Activated naive CD4-positive, alpha-beta T cell treated with anti-CD3 and anti-CD28 coated beads for 36 hours (primary cell): ENCODE measurements around the gene TMEM259. TPM values are rescaled to one million over a fixed set of nuclear protein-coding genes. Genes with fewer than 3 reads are reported as not detected.

Experiments
- CTCF ChIA-PET: fragments of 350-600 bp; sonication (Branson Sonifier 250); formaldehyde crosslinking; loops from one replicate; lab custom pipeline; 2021; ENCODE audit warnings: antibody characterized with exemption; lab: Charles Lee
- DNase-seq: peaks from one replicate; pipeline ENCODE4 v3.0.0-alpha.2; 2020
- H3K27ac Mint-ChIP-seq: one replicate; pipeline ENCODE4 v1.8.0; 2021; ENCODE audit warnings: mild to moderate bottlenecking, mixed read lengths
- H3K27me3 Mint-ChIP-seq: one replicate; pipeline ENCODE4 v1.8.0; 2021; ENCODE audit warnings: low read depth, mixed read lengths
- H3K36me3 Mint-ChIP-seq: one replicate; pipeline ENCODE4 v1.8.0; 2021; ENCODE audit warnings: low read depth, mixed read lengths
- H3K4me1 Mint-ChIP-seq: one replicate; pipeline ENCODE4 v1.8.0; 2021; ENCODE audit warnings: low read depth, mixed read lengths
- H3K4me3 Mint-ChIP-seq: one replicate; pipeline ENCODE4 v1.8.0; 2021; ENCODE audit warnings: mild to moderate bottlenecking, moderate library complexity, mixed read lengths
- H3K9me3 Mint-ChIP-seq: one replicate; pipeline ENCODE4 v1.8.0; 2021; ENCODE audit warnings: mixed read lengths
- intact Hi-C: fragments of 100-400 bp; cut with micrococcal nuclease; formaldehyde crosslinking; loops from one replicate; pipeline ENCODE4 v1.15.1; 2023
- total RNA-seq, 2 experiments: library from RNA; stranded (reverse); gene quantifications; one replicate each; pipeline ENCODE4 v1.2.3, GENCODE V29; 2021

Gene TMEM259
- total RNA-seq, 2 experiments from 2014 or later: 105 to 109 TPM

DNA sequence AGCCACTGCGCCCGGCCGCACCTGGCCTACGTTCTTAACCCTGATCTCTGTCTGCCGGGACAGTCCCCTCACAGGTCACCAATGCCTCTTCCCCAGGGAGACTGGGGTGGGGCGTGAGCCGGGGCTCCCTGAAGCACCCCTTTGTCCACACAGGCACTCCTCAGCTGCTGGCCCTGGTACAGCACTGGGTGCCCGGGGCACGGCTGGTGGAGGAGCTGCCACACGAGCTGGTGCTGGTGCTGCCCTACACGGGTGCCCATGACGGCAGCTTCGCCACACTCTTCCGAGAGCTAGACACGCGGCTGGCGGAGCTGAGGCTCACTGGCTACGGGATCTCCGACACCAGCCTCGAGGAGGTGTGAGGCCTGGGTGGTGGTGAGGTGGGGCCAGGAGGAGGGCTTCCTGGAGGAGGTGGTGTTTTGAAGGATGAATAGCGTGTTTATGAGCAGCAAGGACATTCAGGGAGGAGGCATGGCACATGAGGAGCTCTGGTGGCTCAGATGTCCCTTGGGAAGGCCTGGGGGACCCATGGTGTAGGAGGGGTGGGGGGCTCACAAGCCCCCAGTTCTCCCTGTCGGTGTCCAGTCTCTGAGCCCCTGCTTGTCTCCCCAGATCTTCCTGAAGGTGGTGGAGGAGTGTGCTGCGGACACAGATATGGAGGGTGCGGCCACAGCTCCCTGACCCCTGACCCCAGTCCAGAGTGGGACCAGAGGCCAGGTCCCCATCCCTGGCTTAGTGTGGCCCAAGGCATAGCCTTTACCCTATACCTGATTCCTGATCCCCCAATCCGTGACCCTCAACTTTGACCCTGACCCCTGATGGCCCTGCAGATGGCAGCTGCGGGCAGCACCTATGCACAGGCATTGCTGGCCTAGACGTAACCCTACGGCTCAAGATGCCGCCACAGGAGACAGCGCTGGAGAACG is 32.5 kb upstream of the TMEM259 start:
- peaks cover 3% of the 10 kb centered on the region for H3K9me3 Mint-ChIP-seq
- CTCF ChIA-PET: interaction anchor here (0.6 kb wide), 1 partner anchor 191 kb away, joined by 3 read pairs; no protein-coding TSS in a partner anchor
- no peak for DNase-seq
- no peak overlapping the region for H3K4me3 Mint-ChIP-seq
- no peaks in the 10 kb centered on the region for H3K27me3 Mint-ChIP-seq
- H3K27ac Mint-ChIP-seq: no peak overlapping the region
- peaks cover 18% of the 10 kb centered on the region for H3K4me1 Mint-ChIP-seq
- intact Hi-C loops: no loop called here
- H3K36me3 Mint-ChIP-seq: peaks cover 14% of the 10 kb centered on the region

- H3K4me1 Mint-ChIP-seq: peaks cover 11% of the 10 kb centered on the region
- peaks cover 2% of the 10 kb centered on the region for H3K9me3 Mint-ChIP-seq
- no peak overlapping the region for H3K4me3 Mint-ChIP-seq
- DNase-seq: no peak
- H3K27ac Mint-ChIP-seq: peak overlapping the region; percentile 44
- no peaks in the 10 kb centered on the region for H3K27me3 Mint-ChIP-seq
- peaks cover 13% of the 10 kb centered on the region for H3K36me3 Mint-ChIP-seq
- CTCF ChIA-PET: no interaction called here
- intact Hi-C loops: no loop called here
Observed at GRCh38 chr19:1052349-1052975, 31.5 kb upstream of the TMEM259 start.

GRCh38 chr19:1051791-1052190 is 30.9 kb upstream of the TMEM259 start:
- DNase-seq: no peak
- Mint-ChIP-seq H3K9me3 (no peaks in the 10 kb centered on the region), H3K36me3 (peaks cover 9% of the 10 kb centered on the region), H3K27me3 (no peaks in the 10 kb centered on the region), H3K4me1 (peaks cover 6% of the 10 kb centered on the region), H3K4me3 (no peak overlapping the region), H3K27ac (peak overlapping the region; percentile 46)
- intact Hi-C loops: no loop called here
- CTCF ChIA-PET: no interaction called here

- intact Hi-C loops: no loop called here
- H3K36me3 Mint-ChIP-seq: peaks cover 3% of the 10 kb centered on the region
- peak overlapping the region; percentile 46 for H3K27ac Mint-ChIP-seq
- no peaks in the 10 kb centered on the region for H3K27me3 Mint-ChIP-seq
- peaks cover 3% of the 10 kb centered on the region for H3K4me1 Mint-ChIP-seq
- CTCF ChIA-PET: no interaction called here
- no peak for DNase-seq
- no peaks in the 10 kb centered on the region for H3K9me3 Mint-ChIP-seq
- no peak overlapping the region for H3K4me3 Mint-ChIP-seq
Observed at GRCh38 chr19:1050989-1051788, 30.3 kb upstream of the TMEM259 start.

DNA sequence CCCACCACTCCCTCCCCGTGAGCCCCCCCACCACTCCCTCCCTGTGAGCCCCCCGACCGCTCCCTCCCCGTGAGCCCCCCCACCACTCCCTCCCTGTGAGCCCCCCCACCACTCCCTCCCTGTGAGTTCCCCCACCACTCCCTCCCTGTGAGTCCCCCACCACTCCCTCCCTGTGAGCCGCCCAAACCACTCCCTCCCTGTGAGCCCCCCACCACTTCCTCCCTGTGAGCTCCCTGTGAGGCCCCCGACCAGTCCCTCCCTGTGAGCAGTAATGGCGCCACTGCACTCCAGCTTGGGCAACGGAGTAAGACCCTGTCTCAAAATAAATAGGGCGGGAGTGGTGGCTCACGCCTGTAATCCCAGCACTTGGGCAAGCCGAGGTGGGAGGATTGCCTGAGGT is 28.9 kb upstream of the TMEM259 start:
- peaks cover 5% of the 10 kb centered on the region for H3K4me1 Mint-ChIP-seq
- intact Hi-C loops: no loop called here
- H3K36me3 Mint-ChIP-seq: peaks cover 2% of the 10 kb centered on the region
- H3K27ac Mint-ChIP-seq: no peak overlapping the region
- no peaks in the 10 kb centered on the region for H3K9me3 Mint-ChIP-seq
- CTCF ChIA-PET: no interaction called here
- DNase-seq: no peak
- H3K4me3 Mint-ChIP-seq: no peak overlapping the region
- H3K27me3 Mint-ChIP-seq: no peaks in the 10 kb centered on the region

DNA sequence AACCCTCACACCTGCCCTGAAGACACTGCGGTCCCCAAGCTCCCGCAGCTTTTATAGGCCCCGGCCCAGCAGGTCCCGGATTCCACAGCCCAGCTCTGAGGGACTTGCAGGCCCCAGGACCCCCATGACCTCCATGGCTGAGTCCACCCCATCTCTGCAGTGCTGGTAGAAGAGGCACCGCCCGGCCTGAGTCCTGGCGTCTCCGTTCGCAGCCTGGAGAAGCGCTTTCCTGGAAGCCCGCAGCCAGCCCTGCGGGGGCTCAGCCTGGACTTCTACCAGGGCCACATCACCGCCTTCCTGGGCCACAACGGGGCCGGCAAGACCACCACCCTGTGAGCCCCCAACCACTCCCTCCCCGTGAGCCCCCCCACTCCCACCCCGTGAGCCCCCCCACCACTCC is 28.2 kb upstream of the TMEM259 start:
- H3K9me3 Mint-ChIP-seq: no peaks in the 10 kb centered on the region
- no peak for DNase-seq
- H3K27me3 Mint-ChIP-seq: no peaks in the 10 kb centered on the region
- intact Hi-C loops: no loop called here
- CTCF ChIA-PET: interaction anchor here (0.6 to 0.7 kb wide), 3 partner anchors 9 to 333 kb away, joined by 3 to 4 read pairs (median 3); no protein-coding TSS in a partner anchor
- peaks cover 5% of the 10 kb centered on the region for H3K4me1 Mint-ChIP-seq
- H3K4me3 Mint-ChIP-seq: no peak overlapping the region
- peaks cover 2% of the 10 kb centered on the region for H3K36me3 Mint-ChIP-seq
- no peak overlapping the region for H3K27ac Mint-ChIP-seq

GRCh38 chr19:1047696-1048147 is 26.8 kb upstream of the TMEM259 start:
- CTCF ChIA-PET: no interaction called here
- no peak for DNase-seq
- H3K27me3 Mint-ChIP-seq: no peaks in the 10 kb centered on the region
- peaks cover 2% of the 10 kb centered on the region for H3K36me3 Mint-ChIP-seq
- H3K4me1 Mint-ChIP-seq: peaks cover 5% of the 10 kb centered on the region
- no peaks in the 10 kb centered on the region for H3K9me3 Mint-ChIP-seq
- H3K27ac Mint-ChIP-seq: no peak overlapping the region
- H3K4me3 Mint-ChIP-seq: no peak overlapping the region
- intact Hi-C loops: no loop called here

DNA sequence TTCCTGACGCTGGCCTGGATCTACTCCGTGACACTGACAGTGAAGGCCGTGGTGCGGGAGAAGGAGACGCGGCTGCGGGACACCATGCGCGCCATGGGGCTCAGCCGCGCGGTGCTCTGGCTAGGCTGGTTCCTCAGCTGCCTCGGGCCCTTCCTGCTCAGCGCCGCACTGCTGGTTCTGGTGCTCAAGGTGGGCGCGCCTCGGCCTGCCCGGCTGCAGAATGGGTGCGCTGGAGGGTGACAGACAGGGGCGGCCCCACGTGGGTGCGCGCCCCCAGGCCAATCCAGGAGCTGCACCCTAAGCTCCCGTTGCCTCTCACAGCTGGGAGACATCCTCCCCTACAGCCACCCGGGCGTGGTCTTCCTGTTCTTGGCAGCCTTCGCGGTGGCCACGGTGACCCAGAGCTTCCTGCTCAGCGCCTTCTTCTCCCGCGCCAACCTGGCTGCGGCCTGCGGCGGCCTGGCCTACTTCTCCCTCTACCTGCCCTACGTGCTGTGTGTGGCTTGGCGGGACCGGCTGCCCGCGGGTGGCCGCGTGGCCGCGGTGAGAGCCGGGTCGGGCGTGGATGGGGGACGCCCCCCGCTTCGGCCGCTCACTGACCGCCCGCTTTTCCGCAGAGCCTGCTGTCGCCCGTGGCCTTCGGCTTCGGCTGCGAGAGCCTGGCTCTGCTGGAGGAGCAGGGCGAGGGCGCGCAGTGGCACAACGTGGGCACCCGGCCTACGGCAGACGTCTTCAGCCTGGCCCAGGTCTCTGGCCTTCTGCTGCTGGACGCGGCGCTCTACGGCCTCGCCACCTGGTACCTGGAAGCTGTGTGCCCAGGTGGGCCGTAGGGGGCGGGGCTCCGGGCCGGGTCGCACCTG is 26.1 kb upstream of the TMEM259 start:
- Mint-ChIP-seq H3K4me1 (peaks cover 8% of the 10 kb centered on the region), H3K36me3 (peaks cover 2% of the 10 kb centered on the region), H3K27ac (no peak overlapping the region), H3K27me3 (no peaks in the 10 kb centered on the region), H3K9me3 (no peaks in the 10 kb centered on the region), H3K4me3 (no peak overlapping the region)
- CTCF ChIA-PET: no interaction called here
- intact Hi-C loops: no loop called here
- no peak for DNase-seq

DNA sequence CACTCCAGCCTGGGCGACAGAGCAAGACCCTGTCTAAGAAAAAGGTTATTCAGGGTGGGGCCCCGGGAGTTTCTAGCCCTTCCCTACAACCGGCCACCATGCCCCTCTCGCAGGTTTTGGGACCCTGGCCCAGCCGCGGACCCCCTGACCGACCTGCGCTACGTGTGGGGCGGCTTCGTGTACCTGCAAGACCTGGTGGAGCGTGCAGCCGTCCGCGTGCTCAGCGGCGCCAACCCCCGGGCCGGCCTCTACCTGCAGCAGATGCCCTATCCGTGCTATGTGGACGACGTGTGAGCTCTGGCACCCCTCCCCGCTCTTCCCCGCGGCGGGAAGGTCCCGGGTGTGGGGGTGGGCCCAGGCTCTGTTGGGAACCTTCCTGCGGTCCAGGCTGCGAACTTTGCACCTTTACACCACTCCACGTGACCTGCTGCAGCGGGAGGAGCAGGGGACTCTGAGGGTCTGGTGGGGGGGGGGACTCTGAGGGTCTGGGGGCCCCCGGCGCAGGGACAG is 25.2 kb upstream of the TMEM259 start:
- Mint-ChIP-seq H3K27ac (no peak overlapping the region), H3K27me3 (no peaks in the 10 kb centered on the region), H3K4me1 (peaks cover 9% of the 10 kb centered on the region), H3K4me3 (no peak overlapping the region), H3K36me3 (peaks cover 2% of the 10 kb centered on the region), H3K9me3 (no peaks in the 10 kb centered on the region)
- no peak for DNase-seq
- intact Hi-C loops: no loop called here
- CTCF ChIA-PET: interaction anchor here (0.6 kb wide), 1 partner anchor 18 kb away, joined by 3 read pairs; no protein-coding TSS in a partner anchor

DNA sequence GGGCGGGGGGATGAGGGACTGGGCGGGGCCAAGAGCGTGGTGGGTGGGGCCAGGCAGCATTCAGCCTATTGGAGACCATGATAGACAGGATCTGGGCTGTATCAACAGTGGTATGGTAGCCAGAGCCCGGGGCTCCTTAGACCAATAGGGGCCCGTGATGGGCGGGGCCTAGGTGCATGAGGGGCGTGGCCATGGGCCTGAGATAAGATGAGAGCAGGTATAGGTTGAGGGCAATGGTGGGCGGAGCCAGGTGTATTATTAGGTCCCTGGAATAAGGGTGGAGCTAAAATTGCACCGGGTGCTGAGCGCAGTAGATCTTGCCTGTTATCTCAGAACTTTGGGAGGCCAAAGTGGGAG is 24.3 kb upstream of the TMEM259 start:
- intact Hi-C loops: no loop called here
- peaks cover 15% of the 10 kb centered on the region for H3K4me1 Mint-ChIP-seq
- H3K4me3 Mint-ChIP-seq: no peak overlapping the region
- DNase-seq: peak; percentile 71
- no peaks in the 10 kb centered on the region for H3K27me3 Mint-ChIP-seq
- no peaks in the 10 kb centered on the region for H3K9me3 Mint-ChIP-seq
- CTCF ChIA-PET: no interaction called here
- no peak overlapping the region for H3K27ac Mint-ChIP-seq
- peaks cover 2% of the 10 kb centered on the region for H3K36me3 Mint-ChIP-seq

GRCh38 chr19:1042689-1043511 is 22.0 kb upstream of the TMEM259 start:
- Mint-ChIP-seq H3K27ac (no peak overlapping the region), H3K36me3 (peaks cover 9% of the 10 kb centered on the region), H3K4me3 (no peak overlapping the region), H3K4me1 (peaks cover 34% of the 10 kb centered on the region), H3K9me3 (no peaks in the 10 kb centered on the region), H3K27me3 (no peaks in the 10 kb centered on the region)
- intact Hi-C loops: no loop called here
- DNase-seq: no peak
- CTCF ChIA-PET: no interaction called here
